ENCODE data around the gene GRIA2.
"Not testable (repeated sequence)": the region's sequence is repeated elsewhere in the genome, so short reads cannot be mapped to it uniquely, and the experiment has no call there.

DNA sequence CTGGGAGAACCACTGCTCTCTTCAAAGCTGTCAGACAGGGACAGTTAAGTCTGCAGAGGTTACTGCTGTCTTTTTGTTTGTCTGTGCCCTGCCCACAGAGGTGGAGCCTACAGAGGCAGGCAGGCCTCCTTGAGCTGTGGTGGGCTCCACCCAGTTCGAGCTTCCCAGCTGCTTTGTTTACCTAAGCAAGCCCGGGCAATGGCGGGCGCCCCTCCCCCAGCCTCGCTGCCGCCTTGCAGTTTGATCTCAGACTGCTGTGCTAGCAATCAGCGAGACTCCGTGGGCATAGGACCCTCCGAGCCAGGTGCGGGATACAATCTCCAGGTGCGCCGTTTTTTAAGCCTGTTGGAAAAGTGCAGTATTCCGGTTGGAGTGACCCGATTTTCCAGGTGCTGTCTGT, 40.3 kb upstream of the GRIA2 start:
- TF ChIP-seq, protein P1, sequence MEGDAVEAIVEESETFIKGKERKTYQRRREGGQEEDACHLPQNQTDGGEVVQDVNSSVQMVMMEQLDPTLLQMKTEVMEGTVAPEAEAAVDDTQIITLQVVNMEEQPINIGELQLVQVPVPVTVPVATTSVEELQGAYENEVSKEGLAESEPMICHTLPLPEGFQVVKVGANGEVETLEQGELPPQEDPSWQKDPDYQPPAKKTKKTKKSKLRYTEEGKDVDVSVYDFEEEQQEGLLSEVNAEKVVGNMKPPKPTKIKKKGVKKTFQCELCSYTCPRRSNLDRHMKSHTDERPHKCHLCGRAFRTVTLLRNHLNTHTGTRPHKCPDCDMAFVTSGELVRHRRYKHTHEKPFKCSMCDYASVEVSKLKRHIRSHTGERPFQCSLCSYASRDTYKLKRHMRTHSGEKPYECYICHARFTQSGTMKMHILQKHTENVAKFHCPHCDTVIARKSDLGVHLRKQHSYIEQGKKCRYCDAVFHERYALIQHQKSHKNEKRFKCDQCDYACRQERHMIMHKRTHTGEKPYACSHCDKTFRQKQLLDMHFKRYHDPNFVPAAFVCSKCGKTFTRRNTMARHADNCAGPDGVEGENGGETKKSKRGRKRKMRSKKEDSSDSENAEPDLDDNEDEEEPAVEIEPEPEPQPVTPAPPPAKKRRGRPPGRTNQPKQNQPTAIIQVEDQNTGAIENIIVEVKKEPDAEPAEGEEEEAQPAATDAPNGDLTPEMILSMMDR (conservative IDR thresholded peaks at IDR 0.05; ENCODE audit: low read depth, low read length), result not testable (repeated sequence)
- not testable (repeated sequence) for TF ChIP-seq EZH2 (IDR thresholded peaks at IDR 0.05; ENCODE audit: borderline replicate concordance, low read depth, low read length, poor library complexity, severe bottlenecking)
